ENCODE data around the gene NOTCH1.
A peak's percentile ranks its signal among the peaks of the same experiment; 100 is the strongest.

Gene NOTCH1

GRCh38 chr9:136517950-136518349 lies 27.9 kb downstream of the NOTCH1 start:
- no peaks in the 10 kb centered on the region for H3K27me3 Mint-ChIP-seq
- no peaks in the 10 kb centered on the region for H3K4me1 Mint-ChIP-seq (ENCODE audit: low read depth)
- DNase-seq: no peak
- H3K4me3 Mint-ChIP-seq: no peak overlapping the region
- no peaks in the 10 kb centered on the region for H3K9me3 Mint-ChIP-seq
- no peak overlapping the region for H3K27ac Mint-ChIP-seq
- peaks cover 71% of the 10 kb centered on the region for H3K36me3 Mint-ChIP-seq (ENCODE audit: low read depth)

- Mint-ChIP-seq H3K4me1 (ENCODE audit: low read depth) (no peaks in the 10 kb centered on the region), H3K27me3 (no peaks in the 10 kb centered on the region), H3K4me3 (no peak overlapping the region), H3K36me3 (ENCODE audit: low read depth) (peaks cover 75% of the 10 kb centered on the region), H3K9me3 (no peaks in the 10 kb centered on the region), H3K27ac (no peak overlapping the region)
- no peak for DNase-seq
These were observed 28.7 kb downstream of the NOTCH1 start for GRCh38 chr9:136517012-136517743.

DNA sequence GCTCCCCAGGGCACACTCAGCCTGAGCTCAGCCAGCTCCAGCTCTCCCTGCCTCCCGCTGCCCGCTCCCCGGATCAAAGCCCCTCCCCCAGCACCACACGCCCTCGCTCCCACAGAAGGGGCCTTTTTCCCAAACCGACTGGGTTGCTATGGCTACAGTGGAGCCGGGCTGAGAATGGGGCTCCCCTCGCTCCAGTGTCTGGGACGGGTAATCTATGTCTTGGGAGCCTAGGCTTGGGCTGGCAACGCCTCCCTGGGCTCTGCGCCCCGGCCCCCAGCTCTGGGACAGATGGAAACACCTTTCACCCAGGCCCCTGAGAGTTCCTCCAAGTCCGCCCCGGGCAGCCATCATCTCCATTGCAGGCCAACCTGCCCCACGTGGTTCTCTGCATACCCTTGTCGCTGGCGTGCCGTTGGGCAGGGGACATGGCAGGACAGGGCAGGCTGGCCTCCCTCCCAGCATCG lies 29.6 kb downstream of the NOTCH1 start:
- no peak for DNase-seq
- Mint-ChIP-seq H3K4me3 (no peak overlapping the region), H3K9me3 (no peaks in the 10 kb centered on the region), H3K36me3 (ENCODE audit: low read depth) (peaks cover 77% of the 10 kb centered on the region), H3K27me3 (no peaks in the 10 kb centered on the region), H3K27ac (peak overlapping the region; percentile 14), H3K4me1 (ENCODE audit: low read depth) (no peaks in the 10 kb centered on the region)

DNA sequence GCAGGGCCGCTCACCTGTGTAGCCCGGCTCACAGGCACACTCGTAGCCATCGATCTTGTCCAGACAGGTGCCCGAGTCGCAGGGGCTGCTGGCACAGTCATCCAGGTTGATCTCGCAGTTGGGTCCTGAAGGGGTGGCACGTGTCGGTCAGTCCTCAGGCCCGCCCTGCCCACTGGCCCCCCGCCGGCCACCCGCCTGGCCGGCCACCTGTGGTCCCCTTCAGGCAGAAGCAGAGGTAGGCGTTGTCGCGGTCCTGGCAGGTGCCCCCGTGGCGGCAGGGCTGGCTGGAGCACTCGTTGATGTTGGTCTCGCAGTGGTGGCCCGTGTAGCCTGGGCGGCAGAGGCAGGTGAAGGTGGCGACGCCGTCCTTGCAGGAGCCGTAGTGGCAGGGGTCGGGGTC lies 30.6 kb downstream of the NOTCH1 start:
- peaks cover 83% of the 10 kb centered on the region for H3K36me3 Mint-ChIP-seq (ENCODE audit: low read depth)

DNA sequence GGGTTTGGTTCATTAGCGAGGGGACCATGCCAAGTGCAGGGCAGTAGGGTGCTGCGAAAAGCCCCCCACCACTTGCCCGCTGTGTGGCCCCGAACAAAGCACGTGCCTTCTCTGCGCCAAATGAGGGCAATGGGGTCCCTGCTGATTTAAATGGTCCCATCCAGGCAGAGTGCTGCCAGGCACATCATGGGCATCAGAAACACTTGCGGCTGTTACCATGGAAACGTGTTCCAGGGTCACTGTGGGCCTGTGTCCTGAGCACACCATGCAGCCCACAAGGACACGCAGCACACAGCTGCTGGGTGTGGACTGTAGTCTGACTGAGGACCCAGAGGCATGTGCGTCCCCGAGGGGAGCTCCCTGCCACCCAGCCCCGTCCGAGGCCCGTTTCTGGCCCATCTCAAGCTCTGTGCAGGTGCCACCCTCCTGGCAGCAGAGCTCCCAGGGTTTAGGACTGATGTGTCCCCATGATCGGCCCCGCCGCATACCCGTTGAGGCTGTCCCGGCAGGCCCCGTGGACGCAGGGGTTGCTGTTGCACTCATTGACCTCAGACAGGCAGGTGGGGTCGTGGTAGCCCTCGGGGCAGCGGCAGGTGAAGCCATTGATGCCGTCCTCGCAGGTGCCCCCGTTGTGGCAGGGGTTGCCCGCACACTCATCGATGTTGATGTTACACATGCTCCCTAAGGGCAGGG lies 31.7 kb downstream of the NOTCH1 start:
- Mint-ChIP-seq H3K27ac (no peak overlapping the region), H3K4me1 (ENCODE audit: low read depth) (no peaks in the 10 kb centered on the region), H3K4me3 (no peak overlapping the region), H3K36me3 (ENCODE audit: low read depth) (peaks cover 84% of the 10 kb centered on the region), H3K27me3 (no peaks in the 10 kb centered on the region), H3K9me3 (no peaks in the 10 kb centered on the region)
- no peak for DNase-seq

More for the DNA sequence above, 30.6 kb downstream of the NOTCH1 start:
- H3K27me3 Mint-ChIP-seq: no peaks in the 10 kb centered on the region
- no peak overlapping the region for H3K27ac Mint-ChIP-seq
- H3K9me3 Mint-ChIP-seq: no peaks in the 10 kb centered on the region
- DNase-seq: no peak
- no peak overlapping the region for H3K4me3 Mint-ChIP-seq
- no peaks in the 10 kb centered on the region for H3K4me1 Mint-ChIP-seq (ENCODE audit: low read depth)

DNA sequence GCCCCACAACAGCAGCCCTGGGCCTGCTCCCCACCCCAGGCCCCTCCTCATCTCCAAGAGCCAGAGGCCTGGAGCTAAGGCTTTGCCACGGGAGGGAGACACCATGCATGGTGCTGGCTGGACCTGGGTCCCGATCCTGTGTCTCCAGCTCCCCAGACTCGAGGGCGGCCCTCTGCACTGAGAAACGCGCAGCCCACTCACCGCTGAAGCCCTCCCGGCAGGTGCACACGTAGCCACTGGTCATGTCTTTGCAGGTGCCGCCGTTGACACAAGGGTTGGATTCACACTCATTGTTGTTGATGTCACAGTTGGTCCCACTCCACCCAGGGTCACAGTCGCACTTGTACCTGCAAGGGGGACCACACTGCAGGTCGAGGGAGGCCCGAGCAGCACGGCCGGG lies 32.7 kb downstream of the NOTCH1 start:
- H3K36me3 Mint-ChIP-seq (ENCODE audit: low read depth): peaks cover 81% of the 10 kb centered on the region
- H3K9me3 Mint-ChIP-seq: no peaks in the 10 kb centered on the region
- H3K27ac Mint-ChIP-seq: no peak overlapping the region
- no peak for DNase-seq
- H3K4me1 Mint-ChIP-seq (ENCODE audit: low read depth): no peaks in the 10 kb centered on the region
- H3K4me3 Mint-ChIP-seq: no peak overlapping the region
- H3K27me3 Mint-ChIP-seq: no peaks in the 10 kb centered on the region

- Mint-ChIP-seq H3K36me3 (ENCODE audit: low read depth) (peaks cover 83% of the 10 kb centered on the region), H3K27me3 (no peaks in the 10 kb centered on the region), H3K4me3 (no peak overlapping the region), H3K4me1 (ENCODE audit: low read depth) (no peaks in the 10 kb centered on the region), H3K9me3 (no peaks in the 10 kb centered on the region), H3K27ac (no peak overlapping the region)
- peak; percentile 72 for DNase-seq
These were observed 33.2 kb downstream of the NOTCH1 start for GRCh38 chr9:136512651-136513071.

DNA sequence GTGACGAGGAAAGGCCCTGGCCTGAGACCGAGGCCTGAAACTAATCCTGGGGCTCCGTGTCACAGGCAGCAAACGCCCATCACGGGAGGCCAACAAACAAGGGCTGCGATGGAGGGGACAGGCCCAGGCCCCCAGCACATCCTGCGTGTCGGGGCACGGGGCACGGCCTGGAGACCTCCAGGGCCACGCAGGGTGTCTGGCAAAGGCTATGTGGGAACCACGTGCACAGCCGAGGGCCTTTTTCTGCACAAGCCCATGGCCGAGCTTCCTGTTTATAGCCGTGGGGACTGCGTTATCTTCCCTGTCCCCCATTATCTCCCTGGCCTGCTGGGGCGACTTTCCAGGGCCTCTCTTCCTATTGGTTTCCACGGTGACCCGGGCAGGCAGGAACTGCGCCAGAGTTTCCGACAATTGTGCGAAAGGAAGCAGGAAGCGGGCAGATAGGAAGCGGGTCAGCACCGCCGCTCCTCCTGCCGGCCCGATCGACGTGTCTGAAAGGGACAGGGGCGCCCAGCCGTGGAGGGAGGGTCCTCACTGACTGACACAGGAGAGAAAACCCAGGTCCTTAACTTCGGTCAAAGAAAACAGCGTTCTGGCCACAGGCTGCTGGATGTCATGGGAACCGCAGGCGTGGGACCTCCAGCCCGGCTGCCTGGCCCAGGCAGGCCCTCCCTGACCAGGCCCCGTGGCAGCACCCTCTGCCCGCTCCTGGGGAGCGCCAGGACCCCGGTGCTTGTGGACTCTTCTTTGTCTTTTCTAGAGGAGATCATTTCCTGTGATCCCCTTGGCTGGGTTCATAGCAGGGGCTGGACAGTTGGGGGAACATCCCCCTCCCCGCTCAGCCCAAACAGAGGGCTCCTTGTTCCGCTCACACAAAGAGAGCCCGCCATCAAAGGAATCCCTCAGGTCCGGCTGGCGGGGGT lies 33.9 kb downstream of the NOTCH1 start:
- H3K36me3 Mint-ChIP-seq (ENCODE audit: low read depth): peaks cover 87% of the 10 kb centered on the region
- no peak overlapping the region for H3K4me3 Mint-ChIP-seq
- H3K9me3 Mint-ChIP-seq: no peaks in the 10 kb centered on the region
- DNase-seq: no peak
- no peaks in the 10 kb centered on the region for H3K4me1 Mint-ChIP-seq (ENCODE audit: low read depth)
- no peak overlapping the region for H3K27ac Mint-ChIP-seq
- H3K27me3 Mint-ChIP-seq: no peaks in the 10 kb centered on the region

DNA sequence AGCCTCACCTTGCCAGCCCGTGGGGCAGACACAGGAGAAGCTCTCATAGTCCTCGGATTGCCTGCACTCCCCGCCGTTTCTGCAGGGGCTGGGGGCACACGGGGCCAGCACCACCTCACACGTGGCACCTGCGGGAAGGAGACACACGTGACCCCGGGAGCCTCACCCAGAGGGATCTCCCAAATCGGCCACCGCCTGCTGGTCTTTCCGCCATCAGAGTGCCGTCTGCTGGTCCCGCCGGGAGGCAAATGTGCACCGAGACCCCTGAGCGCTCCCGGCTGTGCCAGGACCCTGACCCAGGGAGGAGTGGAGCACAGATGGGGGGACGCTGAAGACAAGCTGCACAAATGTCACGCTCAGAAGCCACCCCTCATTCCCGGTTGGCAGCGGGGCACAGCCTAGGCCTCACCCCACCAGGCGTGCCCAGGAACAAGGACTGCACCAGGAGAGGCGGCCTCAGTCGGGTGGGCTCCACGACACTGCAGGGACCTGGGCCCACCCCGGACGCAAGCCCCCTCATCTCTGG lies 34.6 kb downstream of the NOTCH1 start:
- Mint-ChIP-seq H3K4me1 (ENCODE audit: low read depth) (no peaks in the 10 kb centered on the region), H3K36me3 (ENCODE audit: low read depth) (peaks cover 88% of the 10 kb centered on the region), H3K27me3 (no peaks in the 10 kb centered on the region), H3K9me3 (no peaks in the 10 kb centered on the region), H3K27ac (no peak overlapping the region), H3K4me3 (no peak overlapping the region)
- no peak for DNase-seq

- Mint-ChIP-seq H3K36me3 (ENCODE audit: low read depth) (peaks cover 89% of the 10 kb centered on the region), H3K4me1 (ENCODE audit: low read depth) (no peaks in the 10 kb centered on the region), H3K4me3 (no peak overlapping the region), H3K9me3 (no peaks in the 10 kb centered on the region), H3K27ac (no peak overlapping the region), H3K27me3 (no peaks in the 10 kb centered on the region)
- DNase-seq: no peak
These were observed 35.3 kb downstream of the NOTCH1 start for GRCh38 chr9:136510561-136510960.

DNA sequence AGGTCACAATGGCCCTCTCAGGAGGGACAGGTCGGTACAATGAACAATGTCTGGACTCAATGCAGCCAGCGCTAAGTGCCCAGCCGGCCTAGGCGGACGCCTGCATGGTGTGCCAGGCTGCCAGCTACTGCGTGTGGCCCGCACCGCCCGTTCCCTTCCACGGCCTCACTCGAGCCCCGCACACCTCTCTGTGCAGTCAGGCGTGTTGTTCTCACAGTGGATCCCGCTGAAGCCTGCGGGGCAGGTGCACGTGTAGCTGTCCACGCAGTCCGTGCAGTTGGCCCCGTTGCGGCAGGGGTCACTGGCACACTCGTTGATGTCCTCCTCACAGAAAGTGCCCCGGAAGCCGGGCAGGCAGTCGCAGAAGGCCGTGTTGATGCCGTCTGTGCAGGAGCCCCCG lies 36.3 kb downstream of the NOTCH1 start:
- peak overlapping the region; percentile 61 for H3K27ac Mint-ChIP-seq
- no peak for DNase-seq
- H3K9me3 Mint-ChIP-seq: no peaks in the 10 kb centered on the region
- H3K4me1 Mint-ChIP-seq (ENCODE audit: low read depth): no peaks in the 10 kb centered on the region
- peaks cover 88% of the 10 kb centered on the region for H3K36me3 Mint-ChIP-seq (ENCODE audit: low read depth)
- H3K27me3 Mint-ChIP-seq: no peaks in the 10 kb centered on the region
- no peak overlapping the region for H3K4me3 Mint-ChIP-seq

GRCh38 chr9:136508729-136509500 lies 36.9 kb downstream of the NOTCH1 start:
- H3K4me1 Mint-ChIP-seq (ENCODE audit: low read depth): no peaks in the 10 kb centered on the region
- H3K36me3 Mint-ChIP-seq (ENCODE audit: low read depth): peaks cover 88% of the 10 kb centered on the region
- no peaks in the 10 kb centered on the region for H3K9me3 Mint-ChIP-seq
- H3K27ac Mint-ChIP-seq: peak overlapping the region; percentile 61
- no peaks in the 10 kb centered on the region for H3K27me3 Mint-ChIP-seq
- no peak for DNase-seq
- no peak overlapping the region for H3K4me3 Mint-ChIP-seq

DNA sequence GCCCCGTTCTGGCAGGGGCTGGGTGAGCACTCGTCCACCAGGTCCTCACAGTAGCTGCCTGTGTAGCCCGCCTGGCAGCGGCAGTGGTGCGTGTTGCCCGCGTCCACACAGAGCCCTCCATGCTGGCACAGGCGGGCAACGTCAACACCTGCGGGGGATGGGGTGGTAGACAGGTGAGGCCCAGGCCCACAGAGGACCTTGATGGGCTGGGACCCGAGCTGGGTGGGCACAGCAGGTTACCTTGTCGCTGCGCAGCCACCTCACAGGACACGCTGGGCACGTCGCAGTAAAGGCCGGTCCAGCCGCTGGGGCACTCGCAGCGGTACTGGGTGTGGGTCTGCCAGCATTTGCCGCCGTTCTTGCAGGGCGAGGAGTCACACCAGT lies 37.9 kb downstream of the NOTCH1 start:
- no peaks in the 10 kb centered on the region for H3K4me1 Mint-ChIP-seq (ENCODE audit: low read depth)
- H3K9me3 Mint-ChIP-seq: no peaks in the 10 kb centered on the region
- peaks cover 89% of the 10 kb centered on the region for H3K36me3 Mint-ChIP-seq (ENCODE audit: low read depth)
- H3K27ac Mint-ChIP-seq: no peak overlapping the region
- no peak overlapping the region for H3K4me3 Mint-ChIP-seq
- no peaks in the 10 kb centered on the region for H3K27me3 Mint-ChIP-seq
- no peak for DNase-seq
